Measurements from ENCODE around the gene MTF2. TPM values are rescaled to one million over a fixed set of nuclear protein-coding genes. Genes with fewer than 3 reads are reported as not detected.

Gene MTF2
- total RNA-seq, 1 donor from 2014 or later, result 59.7 TPM

DNA sequence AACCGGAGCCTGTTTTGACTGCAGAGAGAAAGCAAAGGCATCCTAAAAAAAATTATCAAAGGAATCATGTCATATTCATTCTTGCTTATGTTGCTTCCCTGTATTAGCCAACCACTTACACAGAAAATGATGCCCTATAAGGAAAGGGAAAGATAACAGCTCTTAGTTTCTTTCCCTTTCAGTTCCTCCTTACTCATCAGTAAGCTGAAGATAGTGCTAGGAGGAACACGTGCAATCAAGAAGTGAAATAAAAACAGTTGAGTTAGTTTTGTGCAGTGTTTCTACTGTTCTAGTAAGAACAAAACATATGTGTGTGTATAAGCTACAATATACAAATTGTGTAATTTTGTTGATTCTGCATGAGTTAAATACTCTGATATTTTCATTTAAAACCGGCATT is 45.3 kb upstream of the MTF2 start:
- CTCF ChIA-PET, result interaction anchor here (1.9 kb wide), 1 partner anchor 28 kb away, joined by 7 read pairs; no protein-coding TSS in a partner anchor
- intact Hi-C loops (cut with micrococcal nuclease), result no loop called here
- Mint-ChIP-seq H3K4me3 (no peak overlapping the region), H3K27ac (peak overlapping the region; percentile 37), H3K4me1 (peaks cover 30% of the 10 kb centered on the region), H3K27me3 (no peaks in the 10 kb centered on the region), H3K36me3 (ENCODE audit: low read depth) (no peaks in the 10 kb centered on the region), H3K9me3 (no peaks in the 10 kb centered on the region)
- no peak for DNase-seq
- TF ChIP-seq, protein P1, sequence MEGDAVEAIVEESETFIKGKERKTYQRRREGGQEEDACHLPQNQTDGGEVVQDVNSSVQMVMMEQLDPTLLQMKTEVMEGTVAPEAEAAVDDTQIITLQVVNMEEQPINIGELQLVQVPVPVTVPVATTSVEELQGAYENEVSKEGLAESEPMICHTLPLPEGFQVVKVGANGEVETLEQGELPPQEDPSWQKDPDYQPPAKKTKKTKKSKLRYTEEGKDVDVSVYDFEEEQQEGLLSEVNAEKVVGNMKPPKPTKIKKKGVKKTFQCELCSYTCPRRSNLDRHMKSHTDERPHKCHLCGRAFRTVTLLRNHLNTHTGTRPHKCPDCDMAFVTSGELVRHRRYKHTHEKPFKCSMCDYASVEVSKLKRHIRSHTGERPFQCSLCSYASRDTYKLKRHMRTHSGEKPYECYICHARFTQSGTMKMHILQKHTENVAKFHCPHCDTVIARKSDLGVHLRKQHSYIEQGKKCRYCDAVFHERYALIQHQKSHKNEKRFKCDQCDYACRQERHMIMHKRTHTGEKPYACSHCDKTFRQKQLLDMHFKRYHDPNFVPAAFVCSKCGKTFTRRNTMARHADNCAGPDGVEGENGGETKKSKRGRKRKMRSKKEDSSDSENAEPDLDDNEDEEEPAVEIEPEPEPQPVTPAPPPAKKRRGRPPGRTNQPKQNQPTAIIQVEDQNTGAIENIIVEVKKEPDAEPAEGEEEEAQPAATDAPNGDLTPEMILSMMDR (IDR thresholded peaks at IDR 0.05), result no peak
- POLR2A ChIA-PET, result interaction anchor here (0.7 to 1.8 kb wide), 5 partner anchors 9 to 72 kb away, joined by 3 to 13 read pairs (median 3); partner anchors contain the start of genes DIPK1A and MTF2
- peak; percentile 85 for ATAC-seq (ENCODE audit: low read depth)

DNA sequence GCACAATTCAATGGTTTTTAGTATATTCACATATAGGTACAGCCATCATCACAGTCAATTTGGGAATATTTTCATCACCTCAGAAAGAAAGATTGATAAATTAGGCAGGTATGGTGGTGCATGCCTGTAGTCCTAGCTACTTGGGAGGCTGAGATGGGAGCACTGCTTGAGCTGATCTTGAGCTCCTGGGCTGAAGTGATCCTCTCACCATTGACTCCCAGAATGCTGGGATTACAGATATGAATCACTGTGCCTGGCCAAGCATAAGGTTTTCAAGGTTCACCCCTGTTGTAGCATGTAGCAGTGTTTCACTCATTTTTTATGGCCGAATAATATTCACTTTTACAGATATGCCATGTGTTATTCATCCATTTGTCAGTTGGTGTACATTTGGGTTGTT is 44.7 kb upstream of the MTF2 start:
- TF ChIP-seq, protein P1 (IDR thresholded peaks at IDR 0.05), result no peak
- Mint-ChIP-seq H3K4me1 (peaks cover 31% of the 10 kb centered on the region), H3K9me3 (no peaks in the 10 kb centered on the region), H3K27me3 (no peaks in the 10 kb centered on the region), H3K27ac (no peak overlapping the region), H3K36me3 (ENCODE audit: low read depth) (no peaks in the 10 kb centered on the region), H3K4me3 (no peak overlapping the region)
- ChIA-PET POLR2A (interaction anchor here (0.7 to 1.8 kb wide), 5 partner anchors 8 to 73 kb away, joined by 3 to 13 read pairs (median 3); partner anchors contain the start of genes DIPK1A and MTF2), CTCF (interaction anchor here (1.9 kb wide), 1 partner anchor 28 kb away, joined by 7 read pairs; no protein-coding TSS in a partner anchor)
- ATAC-seq (ENCODE audit: low read depth) (no peak), DNase-seq (no peak)
- intact Hi-C loops (cut with micrococcal nuclease), result no loop called here

DNA sequence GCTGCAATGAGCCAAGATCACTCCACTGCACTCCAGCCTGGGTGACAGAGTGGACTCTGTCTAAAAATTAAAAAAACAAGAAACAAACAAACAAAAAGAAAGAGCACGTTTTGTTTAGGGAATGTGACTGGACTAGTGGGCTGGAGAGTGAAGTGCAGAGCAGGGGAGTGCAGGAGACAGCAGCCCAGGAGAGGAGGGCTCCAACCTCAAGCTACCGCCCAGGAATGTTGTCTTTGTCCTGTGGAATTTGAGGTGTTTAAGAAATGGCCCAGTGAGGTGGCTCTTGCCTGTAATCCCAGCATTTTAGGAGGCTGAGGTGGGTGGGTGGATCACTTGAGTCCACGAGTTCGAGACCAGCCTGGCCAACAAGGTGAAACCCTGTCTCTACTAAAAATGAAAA is 42.4 kb upstream of the MTF2 start:
- intact Hi-C loops (cut with micrococcal nuclease), result no loop called here
- ChIA-PET POLR2A (interaction anchor here (0.6 kb wide), 1 partner anchor 242 kb away, joined by 9 read pairs; no protein-coding TSS in a partner anchor), CTCF (no interaction called here)
- Mint-ChIP-seq H3K27me3 (no peaks in the 10 kb centered on the region), H3K4me3 (no peak overlapping the region), H3K9me3 (no peaks in the 10 kb centered on the region), H3K4me1 (peaks cover 31% of the 10 kb centered on the region), H3K27ac (peak overlapping the region; percentile 30), H3K36me3 (ENCODE audit: low read depth) (no peaks in the 10 kb centered on the region)
- DNase-seq (no peak), ATAC-seq (ENCODE audit: low read depth) (no peak)
- TF ChIP-seq, protein P1 (IDR thresholded peaks at IDR 0.05), result no peak

DNA sequence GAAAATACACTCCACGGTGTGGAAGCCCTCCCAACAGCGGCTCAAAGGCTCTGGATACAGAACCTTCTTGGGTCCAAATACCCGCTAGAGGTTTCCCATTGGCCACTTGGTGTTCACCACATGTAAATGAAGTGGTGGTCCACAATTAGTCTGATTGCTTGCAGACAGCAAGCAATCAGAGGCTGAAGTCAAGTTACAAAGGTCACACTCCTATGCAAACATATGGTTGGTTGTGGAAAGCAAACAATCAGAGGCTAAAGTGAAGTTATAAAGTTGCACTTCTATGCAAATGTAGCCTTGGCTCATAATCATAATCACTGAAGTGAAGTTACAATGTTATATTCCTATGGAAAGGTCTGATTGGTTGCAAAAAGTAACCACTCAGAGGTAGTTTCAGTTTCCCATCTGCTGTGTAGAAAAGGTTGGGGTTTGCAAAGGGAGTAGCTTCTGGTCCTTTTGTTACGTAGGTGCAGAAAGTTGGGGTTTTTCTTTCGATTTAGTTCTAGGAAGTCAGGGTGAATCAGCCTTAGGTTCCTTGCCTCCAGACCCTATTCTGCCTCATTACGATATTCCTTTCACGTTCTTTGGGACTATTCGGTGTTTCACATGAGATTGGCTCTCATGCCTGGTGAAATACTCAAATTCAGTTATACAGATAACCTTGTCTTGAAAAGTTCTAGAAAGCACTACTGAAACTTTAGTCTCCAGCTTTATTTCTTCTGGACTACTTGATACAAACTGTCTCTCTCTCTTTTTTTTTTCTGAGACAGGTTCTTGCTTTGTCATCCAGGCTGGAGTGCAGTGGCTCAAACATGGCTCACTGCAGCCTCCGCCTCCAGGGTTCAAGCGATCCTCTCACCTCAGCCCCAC is 36.7 kb upstream of the MTF2 start:
- peak overlapping the region; percentile 75 for H3K4me3 Mint-ChIP-seq
- intact Hi-C loops (cut with micrococcal nuclease), result loop anchor here (2.0 kb wide), 1 partner anchor 36 kb away; the partner anchor contains the start of gene MTF2
- ChIA-PET POLR2A (interaction anchor here (1.0 to 1.1 kb wide), 2 partner anchors 9 to 36 kb away, joined by 4 read pairs; no protein-coding TSS in a partner anchor), CTCF (no interaction called here)
- H3K9me3 Mint-ChIP-seq, result no peaks in the 10 kb centered on the region
- no peaks in the 10 kb centered on the region for H3K27me3 Mint-ChIP-seq
- peak; percentile 88 for ATAC-seq (ENCODE audit: low read depth)
- H3K4me1 Mint-ChIP-seq, result peaks cover 24% of the 10 kb centered on the region
- H3K36me3 Mint-ChIP-seq (ENCODE audit: low read depth), result no peaks in the 10 kb centered on the region
- TF ChIP-seq, protein P1 (IDR thresholded peaks at IDR 0.05), result no peak
- no peak for DNase-seq
- peak overlapping the region; percentile 80 for H3K27ac Mint-ChIP-seq

DNA sequence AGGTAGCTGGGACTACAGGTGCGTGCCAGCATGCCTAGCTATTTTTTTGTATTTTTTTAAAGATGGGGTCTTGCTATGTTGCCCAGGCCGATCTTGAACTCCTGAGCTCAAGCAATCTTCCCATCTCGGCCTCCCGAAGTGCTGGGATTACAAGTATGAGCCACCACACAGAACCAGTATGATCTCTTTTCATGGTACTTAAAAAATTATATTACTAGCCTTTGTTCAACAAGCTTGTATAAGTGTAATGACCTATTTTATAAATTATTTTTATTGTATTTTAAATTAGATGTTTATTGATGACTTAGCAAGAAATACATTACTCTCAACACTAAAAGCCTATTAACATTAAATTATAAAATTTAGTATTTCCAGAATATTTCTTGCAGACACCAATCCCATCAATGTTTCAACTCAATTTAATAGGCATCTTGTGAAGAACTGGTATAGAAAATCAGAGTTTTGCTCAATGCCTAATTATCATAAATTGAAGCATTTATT is 36.0 kb upstream of the MTF2 start:
- Mint-ChIP-seq H3K9me3 (no peaks in the 10 kb centered on the region), H3K36me3 (ENCODE audit: low read depth) (no peaks in the 10 kb centered on the region)
- POLR2A ChIA-PET, result interaction anchor here (1.0 to 1.1 kb wide), 2 partner anchors 9 to 35 kb away, joined by 4 read pairs; no protein-coding TSS in a partner anchor

More for the DNA sequence above, 36.0 kb upstream of the MTF2 start:
- intact Hi-C loops (cut with micrococcal nuclease), result loop anchor here (2.0 kb wide), 1 partner anchor 36 kb away; the partner anchor contains the start of gene MTF2
- Mint-ChIP-seq H3K4me3 (no peak overlapping the region), H3K4me1 (peaks cover 18% of the 10 kb centered on the region), H3K27ac (no peak overlapping the region), H3K27me3 (no peaks in the 10 kb centered on the region)
- ATAC-seq (ENCODE audit: low read depth) (no peak), DNase-seq (no peak)
- TF ChIP-seq, protein P1 (IDR thresholded peaks at IDR 0.05), result no peak
- CTCF ChIA-PET, result no interaction called here
